Gastroesophageal sphincter (tissue), 4 donors: Measurements from ENCODE around the gene NPDC1. TPM values are rescaled to one million over a fixed set of nuclear protein-coding genes. Genes with fewer than 3 reads are reported as not detected.

Experiments used
- ATAC-seq: fragments of 150-250 bp; one replicate; pipeline ENCODE4 v1.9.1; 2016; ENCODE audit warnings: mild to moderate bottlenecking, moderate library complexity
- H3K27ac ChIP-seq, 4 donors: fragments of 200-600 bp; sonication (generic) in 3 of 4; 1 replicate in 3 of 4; 2 replicates in 1 of 4; pipeline ENCODE4 v1.5.1; 2016 to 2019
- H3K27me3 ChIP-seq: fragments of 200-600 bp; sonication (generic); one replicate; pipeline ENCODE4 v1.5.1; 2019
- H3K36me3 ChIP-seq, 2 donors: fragments of 200-600 bp; sonication (generic); one replicate each; pipeline ENCODE4 v1.5.1; 2019; ENCODE audit warnings: control low read depth in 1 of 2
- H3K4me1 ChIP-seq, 3 donors: fragments of 200-600 bp; sonication (generic); 1 replicate in 2 of 3; 2 replicates in 1 of 3; pipeline ENCODE4 v1.5.1; 2016 to 2019; ENCODE audit warnings: control low read depth in 2 of 3
- H3K4me3 ChIP-seq, 2 donors: fragments of 200-600 bp; sonication (generic); one replicate each; pipeline ENCODE4 v1.5.1; 2019; ENCODE audit warnings: mild to moderate bottlenecking in 1 of 2, moderate library complexity in 1 of 2
- H3K9me3 ChIP-seq, 3 donors: fragments of 200-600 bp; sonication (generic); one replicate each; pipeline ENCODE4 v1.5.1; 2017 to 2019; ENCODE audit warnings: control low read depth in 2 of 3
- CTCF ChIP-seq, 4 experiments: fragments of 200-600 bp in 2 of 4; fragments of 450-650 bp in 2 of 4; sonication (generic) in 1 of 4; IDR thresholded peaks; one replicate each; pipeline ENCODE4 v1.5.1; 2017 to 2019; ENCODE audit warnings: antibody characterized with exemption in 4 of 4, mild to moderate bottlenecking in 2 of 4, moderate library complexity in 2 of 4
- EP300 ChIP-seq: sonication (generic); formaldehyde crosslinking; IDR thresholded peaks from one replicate; pipeline ENCODE4 v1.6.1; 2017; ENCODE audit warnings: antibody characterized with exemption, mild to moderate bottlenecking
- POLR2A ChIP-seq, 2 donors: fragments of 450-650 bp; IDR thresholded peaks; one replicate each; pipeline ENCODE4 v1.6.1; 2017; ENCODE audit warnings: antibody characterized with exemption in 2 of 2, mild to moderate bottlenecking in 2 of 2, moderate library complexity in 1 of 2
- POLR2AphosphoS5 ChIP-seq: sonication (generic); formaldehyde crosslinking; IDR thresholded peaks from one replicate; pipeline ENCODE4 v1.6.1; 2017; ENCODE audit warnings: antibody characterized with exemption
- WGBS, 2 donors: methylation state at CpG; one replicate each; pipeline ENCODE4 v1.1.5; 2018; ENCODE audit warnings: low coverage in 1 of 2; 5-methylcytosine and 5-hydroxymethylcytosine counted together
- total RNA-seq, 4 donors: library from RNA; depleted of rRNA; stranded (reverse); fragments of >200 nt; gene quantifications; one replicate each; pipeline ENCODE4 v1.1.0, GENCODE V29; 2016

Gene NPDC1
- total RNA-seq, 4 donors from 2014 or later: 50.4 to 69.9 (median 59.5) TPM

- no peak for TF ChIP-seq POLR2AphosphoS5
- H3K27ac ChIP-seq: no peak overlapping the region
- 66 to 70% methylated on average over 3 to 7 of the region's 10 CpGs for WGBS, 2 donors
- H3K36me3 ChIP-seq: no peaks in the 10 kb centered on the region
- no peak overlapping the region for H3K4me3 ChIP-seq
- H3K27me3 ChIP-seq: peaks cover 37% of the 10 kb centered on the region
- no peak for ATAC-seq
- peaks cover 0 to 15% (median 14%) of the 10 kb centered on the region in 3 donors for H3K4me1 ChIP-seq
- H3K9me3 ChIP-seq: no peaks in the 10 kb centered on the region
Observed at GRCh38 chr9:137000177-137000930, 45.6 kb downstream of the NPDC1 start.

- no peak for ATAC-seq
- H3K4me1 ChIP-seq: peaks cover 0 to 40% (median 28%) of the 10 kb centered on the region in 3 donors
- peak overlapping the region in 1 of 4 donors; percentile 3 for H3K27ac ChIP-seq
- H3K36me3 ChIP-seq: peaks cover 0 to 18% of the 10 kb centered on the region in 2 donors
- H3K4me3 ChIP-seq: no peak overlapping the region
- no peaks in the 10 kb centered on the region for H3K9me3 ChIP-seq
- 72 to 81% methylated on average over 3 to 13 of the region's 18 CpGs for WGBS, 2 donors
- TF ChIP-seq POLR2AphosphoS5 (no peak), CTCF (IDR thresholded peaks at IDR 0.05) (no peak), POLR2A (IDR thresholded peaks at IDR 0.05) (no peak), EP300 (no peak)
- peaks cover 58% of the 10 kb centered on the region for H3K27me3 ChIP-seq
Observed at GRCh38 chr9:136997830-136998234, 48.1 kb downstream of the NPDC1 start.

- no CpG with 5 or more reads among the region's 10 CpGs for WGBS, 2 donors
- ATAC-seq: no peak
- no peak for TF ChIP-seq CTCF (IDR thresholded peaks at IDR 0.05)
- TF ChIP-seq POLR2AphosphoS5: no peak
- TF ChIP-seq EP300: no peak
- TF ChIP-seq POLR2A (IDR thresholded peaks at IDR 0.05): no peak
Observed at GRCh38 chr9:136997371-136997770, 48.6 kb downstream of the NPDC1 start.

GRCh38 chr9:136996361-136997292 lies 49.4 kb downstream of the NPDC1 start, which contains the start of gene CLIC3:
CLIC3 (minus strand) TSS chr9:136996568; CDS start chr9:136996543, 25 bp downstream.
- peak within 1 kb of the TSS in 1 of 4 donors; percentile 35 for H3K27ac ChIP-seq
- peaks cover 0 to 48% (median 31%) of the 10 kb centered on the region in 3 donors for H3K4me1 ChIP-seq
- peaks cover 58% of the 10 kb centered on the region for H3K27me3 ChIP-seq
- H3K4me3 ChIP-seq: peak within 1 kb of the TSS in 1 of 2 donors; percentile 28
- TF ChIP-seq POLR2AphosphoS5: no peak
- no peak for TF ChIP-seq EP300
- TF ChIP-seq POLR2A (IDR thresholded peaks at IDR 0.05): no peak
- no peak for TF ChIP-seq CTCF (IDR thresholded peaks at IDR 0.05)
- no CpG with 5 or more reads among the region's 35 CpGs for WGBS, 2 donors
- ATAC-seq: no peak
- no peaks in the 10 kb centered on the region for H3K9me3 ChIP-seq
- H3K36me3 ChIP-seq: peaks cover 0 to 18% of the 10 kb centered on the region in 2 donors

More at GRCh38 chr9:136997371-136997770, 48.6 kb downstream of the NPDC1 start:
- Histone ChIP-seq H3K4me3 (no peak overlapping the region), H3K4me1 (peaks cover 0 to 45% (median 31%) of the 10 kb centered on the region in 3 donors), H3K36me3 (peaks cover 0 to 18% of the 10 kb centered on the region in 2 donors), H3K27ac (peak overlapping the region in 1 of 4 donors; percentile 3), H3K27me3 (peaks cover 58% of the 10 kb centered on the region), H3K9me3 (no peaks in the 10 kb centered on the region)

- ATAC-seq: no peak
- Histone ChIP-seq H3K27me3 (peaks cover 58% of the 10 kb centered on the region), H3K27ac (peak overlapping the region in 1 of 4 donors; percentile 35), H3K36me3 (peaks cover 0 to 18% of the 10 kb centered on the region in 2 donors), H3K9me3 (no peaks in the 10 kb centered on the region), H3K4me1 (peaks cover 0 to 53% (median 31%) of the 10 kb centered on the region in 3 donors), H3K4me3 (peak overlapping the region in 1 of 2 donors; percentile 28)
- TF ChIP-seq POLR2A (IDR thresholded peaks at IDR 0.05) (no peak), POLR2AphosphoS5 (no peak), EP300 (no peak), CTCF (IDR thresholded peaks at IDR 0.05) (no peak)
- no CpG with 5 or more reads among the region's 12 CpGs for WGBS, 2 donors
Observed at GRCh38 chr9:136995772-136996311, 50.1 kb downstream of the NPDC1 start.
